HG02642 (cell line): ENCODE data around the gene LRRC47.
"Not testable (repeated sequence)": the region's sequence is repeated elsewhere in the genome, so short reads cannot be mapped to it uniquely, and the experiment has no call there.

Source experiments
- ATAC-seq: cut with Tn5 transposase; IDR thresholded peaks from one replicate; pipeline ENCODE4 v1.9.1; 2021; ENCODE audit warnings: mild to moderate bottlenecking; ENCODE audit not compliant: unreplicated experiment, poor library complexity

The LRRC47 gene

DNA sequence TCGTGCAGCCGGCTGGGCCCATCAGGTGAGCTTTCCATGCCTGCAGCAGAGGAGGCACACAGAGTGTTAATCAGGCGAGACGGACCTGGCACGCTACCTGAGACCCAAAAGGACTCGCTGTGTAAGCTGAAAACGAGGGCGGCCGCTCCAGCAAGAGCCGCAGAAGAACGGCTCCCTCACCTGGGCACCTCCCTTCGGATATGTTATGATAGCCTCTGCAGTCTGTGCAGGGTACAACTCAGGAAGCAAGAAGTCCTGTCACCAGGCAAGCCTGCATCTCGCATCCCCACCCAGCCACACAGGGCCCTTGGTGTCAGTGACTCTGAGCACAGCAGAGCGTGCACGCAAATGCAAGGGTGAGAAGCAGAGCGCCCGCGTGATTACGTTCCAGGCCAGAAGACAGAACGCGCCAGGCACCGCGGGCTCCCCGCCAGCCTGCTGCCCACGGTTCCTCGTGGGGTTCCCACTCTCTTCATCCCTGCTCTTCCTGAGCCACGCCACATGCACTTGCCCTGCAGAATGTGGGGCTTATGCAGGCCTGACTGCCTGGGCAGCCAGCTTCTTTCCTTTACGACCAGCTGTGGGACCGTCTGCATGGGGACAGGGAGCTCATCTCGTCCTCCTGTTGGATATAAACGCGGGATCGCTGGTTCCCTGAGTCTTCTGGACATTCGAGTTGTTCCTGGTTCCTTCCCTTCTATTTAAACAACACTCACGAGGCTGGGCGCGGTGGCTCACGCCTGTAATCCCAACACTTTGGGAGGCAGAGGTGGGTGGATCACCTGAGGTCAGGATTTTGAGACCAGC is 20.2 kb upstream of the LRRC47 start:
- no peak for ATAC-seq

DNA sequence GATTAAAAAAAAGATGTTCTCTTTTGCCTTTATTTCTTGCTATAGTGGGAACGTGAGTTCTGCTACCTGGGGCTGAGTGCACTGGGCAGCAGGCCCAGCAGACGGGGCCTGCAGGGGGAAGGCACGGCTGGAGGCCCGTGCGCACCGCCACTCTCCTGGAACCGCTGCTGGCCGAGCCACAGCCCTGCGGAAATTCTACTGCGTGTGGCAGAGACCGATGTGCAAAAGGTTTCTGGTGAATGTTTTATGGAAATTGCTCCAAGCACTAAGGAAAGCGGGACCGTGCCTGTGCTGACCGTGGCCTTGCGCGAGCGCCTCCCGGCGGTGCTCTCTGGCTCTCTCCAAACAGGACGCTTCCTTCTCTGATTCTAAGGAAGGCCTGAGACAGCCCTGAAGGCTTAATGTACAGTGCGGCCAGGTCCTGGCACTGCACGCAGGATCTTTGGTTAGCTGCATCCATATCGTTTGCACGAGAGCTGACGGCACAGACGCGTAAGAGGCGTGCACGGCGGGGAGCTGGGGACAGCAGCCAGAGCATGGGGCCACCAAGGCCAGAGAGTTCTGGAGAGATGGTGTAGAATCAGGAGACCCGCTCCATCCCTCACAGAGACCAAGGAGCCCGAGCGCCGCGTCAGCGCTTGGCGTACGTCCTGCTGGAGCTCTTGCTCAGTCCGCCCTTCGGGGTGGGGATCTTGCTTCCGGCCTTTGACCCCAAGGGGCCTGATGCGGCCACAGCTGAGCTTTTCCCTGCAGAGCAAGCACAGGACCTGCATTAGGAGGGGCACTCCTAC is 18.7 kb upstream of the LRRC47 start:
- no peak for ATAC-seq

- ATAC-seq: no peak
Measured at GRCh38 chr1:3814065-3814464, 17.8 kb upstream of the LRRC47 start.

DNA sequence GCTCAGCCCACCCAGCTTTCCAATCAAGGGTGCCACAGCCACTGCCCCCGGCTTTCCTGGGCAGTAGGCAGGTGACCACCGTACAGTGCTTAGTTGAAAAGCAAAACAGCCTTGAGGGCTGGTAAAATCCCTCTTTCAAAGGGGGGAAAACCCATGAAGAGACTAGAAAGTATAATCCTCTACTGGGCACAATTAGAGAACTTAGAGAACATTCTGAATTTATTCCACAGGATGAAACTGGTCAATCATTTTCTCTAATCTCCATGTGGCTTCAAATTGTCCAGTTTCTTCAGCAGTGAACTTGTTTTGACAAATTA is 15.3 kb upstream of the LRRC47 start:
- no peak for ATAC-seq

DNA sequence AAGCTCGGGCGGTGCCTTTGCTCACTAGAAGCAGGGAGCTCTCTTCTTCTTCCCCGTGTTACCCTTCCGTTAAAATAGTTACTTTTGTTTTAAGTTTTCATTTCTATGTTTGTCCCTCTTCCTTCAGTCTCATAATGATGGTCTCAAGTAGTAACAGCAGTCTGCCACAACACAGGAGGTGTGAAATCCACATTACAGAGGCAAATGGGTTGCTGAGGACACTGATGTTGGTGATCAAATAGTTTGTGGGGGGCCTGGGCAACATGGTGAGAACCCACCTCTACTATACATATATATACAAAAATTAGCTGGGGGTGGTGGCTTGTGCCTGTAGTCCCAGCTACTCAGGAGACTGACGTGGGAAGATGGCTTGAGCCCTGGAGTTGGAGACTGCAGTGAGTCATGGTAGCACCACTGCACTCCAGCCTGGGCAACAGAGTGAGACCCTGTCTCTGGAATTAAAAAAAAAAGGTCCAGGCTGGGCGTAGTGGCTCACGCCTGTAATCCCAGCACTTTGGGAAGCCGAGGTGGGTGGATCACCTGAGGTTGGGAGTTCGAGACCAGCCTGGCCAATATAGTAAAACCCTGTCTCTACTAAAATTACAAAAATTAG is 14.0 kb upstream of the LRRC47 start:
- not testable (repeated sequence) for ATAC-seq

GRCh38 chr1:3809680-3810079 is 13.4 kb upstream of the LRRC47 start:
- ATAC-seq: no peak

DNA sequence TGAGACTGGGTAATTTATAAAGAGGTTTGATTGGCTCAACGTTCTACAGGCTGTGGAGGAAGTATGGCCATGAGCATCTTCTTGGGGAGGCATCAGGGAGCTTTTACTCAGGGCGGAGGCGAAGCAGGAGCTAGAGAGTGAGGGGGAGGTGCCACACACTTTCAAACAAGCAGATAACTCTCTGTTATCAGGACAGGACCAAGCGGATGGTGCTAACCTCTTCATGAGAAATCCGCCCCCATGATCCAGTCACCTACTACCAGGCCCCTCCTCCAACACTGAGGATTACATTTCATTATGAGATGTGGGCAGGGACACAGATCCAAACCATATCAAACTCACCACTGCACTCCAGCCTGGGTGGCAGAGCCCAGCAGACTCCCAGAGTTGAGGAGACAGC is 11.5 kb upstream of the LRRC47 start:
- ATAC-seq: no peak

- no peak for ATAC-seq
Measured at GRCh38 chr1:3805038-3805437, 8.7 kb upstream of the LRRC47 start.

DNA sequence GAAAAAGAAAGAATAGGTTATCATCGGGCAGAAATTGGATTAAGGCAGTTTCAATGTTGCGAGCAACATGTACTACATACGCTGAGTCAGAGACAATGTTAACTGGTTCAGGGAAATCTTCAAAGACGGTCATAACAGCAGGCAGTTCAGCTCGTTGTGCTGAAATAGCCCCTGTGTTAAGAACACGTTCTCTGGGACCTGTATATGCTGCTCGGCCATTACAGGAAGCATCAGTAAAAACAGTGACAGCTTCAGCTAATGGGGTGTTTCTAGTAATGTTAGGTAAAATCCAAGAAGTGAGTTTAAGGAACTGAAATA is 8.3 kb upstream of the LRRC47 start:
- not testable (repeated sequence) for ATAC-seq

DNA sequence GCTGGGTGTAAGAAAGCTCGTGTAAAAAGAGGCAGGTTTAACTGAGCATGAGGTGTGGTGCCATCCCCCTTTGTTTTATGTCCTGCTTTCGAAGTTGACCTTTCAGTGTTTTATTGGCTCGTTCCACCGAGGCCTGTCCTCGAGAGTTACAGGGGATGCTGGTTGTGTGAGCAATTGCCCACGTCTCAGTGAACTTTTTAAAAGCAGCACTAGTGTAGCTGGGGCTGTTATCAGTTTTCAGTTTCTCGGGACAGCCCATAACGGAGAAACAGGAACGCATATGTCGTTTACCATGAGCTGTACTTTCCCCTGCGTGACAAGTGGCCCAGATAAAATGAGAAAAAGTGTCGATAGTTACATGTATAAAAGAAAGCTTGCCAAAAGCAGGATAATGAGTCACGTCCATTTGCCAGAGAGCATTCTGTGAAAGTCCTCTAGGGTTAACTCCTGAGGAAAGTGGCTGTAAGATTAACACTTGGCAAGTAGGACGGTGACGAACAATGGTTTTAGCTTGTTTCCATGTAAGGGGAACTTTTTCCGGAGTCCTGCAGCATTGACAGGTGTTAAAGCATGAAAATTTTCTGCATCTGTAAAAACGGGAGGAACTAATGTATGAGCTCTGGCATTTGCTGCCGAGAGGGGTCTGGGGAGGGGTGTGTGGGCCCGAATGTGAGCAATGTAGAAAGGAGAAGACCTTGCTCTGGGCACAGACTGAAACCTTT is 7.8 kb upstream of the LRRC47 start:
- ATAC-seq: no peak

- not testable (repeated sequence) for ATAC-seq
Measured at GRCh38 chr1:3800795-3801194, 4.5 kb upstream of the LRRC47 start.

- ATAC-seq: no peak
Measured at GRCh38 chr1:3799976-3800685, 3.8 kb upstream of the LRRC47 start.

DNA sequence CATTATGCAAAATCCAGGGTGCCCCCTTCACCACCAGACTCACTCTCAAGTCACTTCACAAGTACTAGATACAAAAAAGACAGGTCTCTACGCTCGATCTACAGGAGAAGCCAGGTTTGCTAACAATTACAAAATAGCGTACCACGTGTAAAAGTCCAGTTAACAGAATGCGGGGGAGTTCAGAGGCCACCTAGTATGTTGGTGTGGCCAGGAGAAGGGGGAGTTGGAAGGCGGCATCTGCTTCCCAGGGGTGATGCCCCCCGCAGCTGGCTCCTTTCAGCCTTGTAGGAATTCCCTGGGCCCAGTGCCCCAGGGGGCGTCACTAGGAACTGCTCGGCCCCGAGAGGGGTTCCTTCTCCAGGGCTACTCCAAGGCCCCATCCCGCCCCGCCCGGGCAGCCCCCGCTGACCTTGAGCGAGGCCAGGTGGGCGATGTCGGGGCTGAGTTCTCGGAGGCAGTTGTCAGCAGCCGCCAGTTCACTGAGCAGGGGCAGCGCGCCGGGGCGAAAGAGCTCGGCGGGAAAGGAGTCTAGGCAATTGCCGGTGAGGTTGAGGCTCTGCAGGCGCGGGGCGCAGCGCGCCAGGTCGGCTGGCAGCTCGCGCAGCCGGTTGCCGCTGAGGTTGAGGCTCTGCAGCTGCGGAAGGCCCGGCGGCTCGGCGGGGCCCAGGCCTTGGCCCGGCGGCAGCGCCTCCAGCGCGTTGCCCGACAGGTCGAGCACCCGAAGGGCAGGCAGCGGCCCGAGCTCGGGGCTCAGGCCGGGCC is 664 bp downstream of the LRRC47 start:
- ATAC-seq: peak; percentile 38

DNA sequence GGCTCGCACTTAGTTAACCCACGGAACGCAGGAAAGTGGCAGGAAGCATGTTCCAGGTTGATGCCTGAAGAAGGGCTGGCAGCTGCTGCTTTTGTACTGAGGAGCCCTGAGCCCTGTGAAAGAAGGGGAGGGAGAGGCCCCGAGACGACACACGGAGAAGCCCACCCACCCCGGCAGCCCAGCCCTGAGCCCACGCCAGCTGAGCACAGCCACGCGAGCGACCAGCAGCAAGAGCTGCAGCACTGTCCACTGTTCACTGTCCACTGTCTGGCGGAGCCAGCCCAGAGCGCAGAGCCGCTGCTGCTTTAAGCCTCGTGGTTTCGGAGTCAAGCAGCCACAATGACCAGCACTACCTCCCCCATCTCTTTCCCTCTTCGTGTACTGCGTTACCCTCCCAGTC is 5.3 kb downstream of the LRRC47 start:
- no peak for ATAC-seq

- no peak for ATAC-seq
Measured at GRCh38 chr1:3790500-3790923, 5.8 kb downstream of the LRRC47 start.

DNA sequence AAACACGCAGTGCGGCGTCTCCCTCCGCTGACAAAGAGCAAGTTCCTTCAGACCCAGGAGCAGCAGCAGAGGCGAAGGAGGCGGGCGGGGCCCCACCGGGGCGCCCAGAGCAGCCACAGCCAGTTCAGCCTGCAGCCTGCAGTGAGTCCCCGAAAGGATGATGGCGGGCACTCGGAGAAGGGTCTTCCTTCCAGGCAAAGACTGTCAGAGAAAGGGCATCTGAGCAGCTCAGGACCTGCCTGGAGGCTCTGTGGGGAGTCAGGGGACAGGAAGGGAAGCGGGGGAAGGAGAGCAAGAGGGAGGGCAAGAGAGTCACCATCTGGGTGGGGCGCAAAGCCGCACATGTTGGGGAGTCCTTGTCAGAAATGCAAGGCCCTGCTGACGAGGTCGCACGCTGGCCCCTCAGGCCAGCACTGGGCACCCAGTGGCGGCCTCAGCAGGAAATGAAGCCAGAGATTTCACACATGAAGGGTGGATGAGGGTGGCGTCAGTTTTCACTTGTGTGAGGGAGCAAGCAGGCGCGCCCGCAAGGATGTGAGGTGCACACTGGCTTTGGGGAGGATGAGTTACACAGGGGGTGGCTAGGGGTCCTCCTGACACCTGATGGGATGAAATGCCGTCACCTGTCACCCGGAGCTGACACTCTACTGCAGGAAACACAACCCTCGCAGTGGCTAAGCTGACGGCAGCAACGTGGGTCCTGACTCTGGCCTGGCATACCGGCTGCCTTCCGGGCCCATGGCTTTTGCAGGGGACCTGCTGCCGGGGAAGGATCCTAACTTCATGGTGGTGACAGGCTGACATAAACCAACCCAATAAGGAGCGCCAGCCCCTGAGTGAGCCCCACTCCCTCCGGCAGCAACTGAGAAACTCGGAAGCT is 6.6 kb downstream of the LRRC47 start:
- ATAC-seq: no peak

DNA sequence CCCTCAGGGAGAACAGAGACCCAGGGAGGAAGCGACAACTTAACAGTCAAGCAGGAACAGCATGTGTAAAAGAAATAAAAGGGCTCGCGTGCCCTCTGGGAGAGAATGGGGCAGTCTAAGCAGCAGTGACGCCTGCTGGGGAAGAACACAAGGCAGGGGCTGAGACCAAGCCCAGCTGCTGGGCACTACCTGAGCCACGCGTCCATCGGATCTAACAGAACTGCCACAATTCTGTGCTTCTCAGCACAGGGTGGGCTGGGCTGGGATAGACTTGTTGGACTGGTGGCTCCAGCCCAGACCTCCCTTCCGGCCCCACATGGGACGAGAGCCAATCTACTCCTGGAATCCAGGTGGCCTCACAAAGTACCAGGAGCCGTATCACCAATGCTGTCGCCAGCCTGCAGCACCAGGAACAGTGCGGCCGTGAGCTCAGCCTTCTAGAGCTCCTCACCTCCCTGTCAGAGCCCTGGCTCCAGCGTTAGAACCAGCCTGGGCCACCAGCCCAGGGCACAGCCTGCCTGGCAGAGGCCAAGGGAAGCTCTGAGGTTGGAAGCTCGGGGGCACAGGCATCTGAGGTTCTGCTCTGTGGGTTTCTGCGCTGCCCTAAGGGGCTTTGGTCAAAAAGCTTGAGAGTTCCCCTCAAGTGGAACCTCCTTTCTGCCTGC is 7.4 kb downstream of the LRRC47 start:
- ATAC-seq: no peak
